Parathyroid adenoma (tissue), 2 donors: ENCODE data around the gene AGBL4.

Experiments used
- H2AFZ ChIP-seq: fragments of 300-600 bp; sonication (generic); one replicate; pipeline ENCODE4 v1.7.0; 2017; ENCODE audit warnings: antibody characterized with exemption, mild to moderate bottlenecking
- H3K27ac ChIP-seq: fragments of 300-600 bp; sonication (generic); one replicate; pipeline ENCODE4 v1.7.0; 2017
- H3K27me3 ChIP-seq: fragments of 300-600 bp; sonication (generic); one replicate; pipeline ENCODE4 v1.7.0; 2017; ENCODE audit warnings: low read length; ENCODE audit not compliant: control insufficient read depth, insufficient read depth
- H3K36me3 ChIP-seq: fragments of 300-600 bp; sonication (generic); one replicate; pipeline ENCODE4 v1.7.0; 2017; ENCODE audit warnings: low read length; ENCODE audit not compliant: control insufficient read depth, insufficient read depth
- H3K4me1 ChIP-seq: fragments of 300-600 bp; sonication (generic); one replicate; pipeline ENCODE4 v1.7.0; 2017; ENCODE audit warnings: control low read depth
- H3K4me2 ChIP-seq: fragments of 300-600 bp; sonication (generic); one replicate; pipeline ENCODE4 v1.7.0; 2017; ENCODE audit warnings: low read length
- H3K4me3 ChIP-seq: fragments of 300-600 bp; sonication (generic); one replicate; pipeline ENCODE4 v1.7.0; 2017; ENCODE audit warnings: low read depth, low read length
- H3K79me2 ChIP-seq: fragments of 300-600 bp; sonication (generic); one replicate; pipeline ENCODE4 v1.7.0; 2017; ENCODE audit warnings: control low read depth
- H3K9ac ChIP-seq: fragments of 300-600 bp; sonication (generic); one replicate; pipeline ENCODE4 v1.7.0; 2017; ENCODE audit warnings: mild to moderate bottlenecking
- H3K9me3 ChIP-seq: fragments of 300-600 bp; sonication (generic); one replicate; pipeline ENCODE4 v1.7.0; 2017; ENCODE audit warnings: low read length; ENCODE audit not compliant: control insufficient read depth
- CTCF ChIP-seq: fragments of 300-600 bp; sonication (generic); IDR thresholded peaks from one replicate; pipeline ENCODE4 v1.7.0; 2017; ENCODE audit warnings: antibody characterized with exemption, mild to moderate bottlenecking
- donor health status: primary hyperparathyroidism.

Gene AGBL4

GRCh38 chr1:48917070-48917454, 1106.7 kb downstream of the AGBL4 start:
- H3K27me3 ChIP-seq = no peaks in the 10 kb centered on the region
- peaks cover 2% of the 10 kb centered on the region for H3K4me1 ChIP-seq
- H3K79me2 ChIP-seq = no peaks in the 10 kb centered on the region
- H3K4me3 ChIP-seq = no peak overlapping the region
- H3K9ac ChIP-seq = no peak overlapping the region
- H3K9me3 ChIP-seq = no peaks in the 10 kb centered on the region
- TF ChIP-seq CTCF = no peak
- no peak overlapping the region for H2AFZ ChIP-seq
- H3K36me3 ChIP-seq = no peaks in the 10 kb centered on the region
- no peak overlapping the region for H3K4me2 ChIP-seq
- no peak overlapping the region for H3K27ac ChIP-seq

- H3K27ac ChIP-seq = peak overlapping the region; percentile 54
Measured at GRCh38 chr1:48916130-48917069, 1107.4 kb downstream of the AGBL4 start.

GRCh38 chr1:48908606-48909005, 1115.1 kb downstream of the AGBL4 start:
- Histone ChIP-seq H3K4me1 (no peaks in the 10 kb centered on the region), H3K79me2 (no peaks in the 10 kb centered on the region)
- TF ChIP-seq CTCF = no peak

More at GRCh38 chr1:48916130-48917069, 1107.4 kb downstream of the AGBL4 start:
- no peaks in the 10 kb centered on the region for H3K36me3 ChIP-seq
- H3K79me2 ChIP-seq = no peaks in the 10 kb centered on the region
- peak; percentile 28 for TF ChIP-seq CTCF
- no peak overlapping the region for H3K4me2 ChIP-seq
- H3K4me1 ChIP-seq = peaks cover 2% of the 10 kb centered on the region
- no peaks in the 10 kb centered on the region for H3K27me3 ChIP-seq
- no peak overlapping the region for H3K4me3 ChIP-seq
- H2AFZ ChIP-seq = peak overlapping the region; percentile 60
- H3K9ac ChIP-seq = no peak overlapping the region
- no peaks in the 10 kb centered on the region for H3K9me3 ChIP-seq

GRCh38 chr1:48906729-48907128, 1117.0 kb downstream of the AGBL4 start:
- Histone ChIP-seq H3K79me2 (no peaks in the 10 kb centered on the region), H3K9ac (no peak overlapping the region), H3K4me3 (no peak overlapping the region), H3K4me1 (no peaks in the 10 kb centered on the region), H3K4me2 (no peak overlapping the region), H3K27me3 (no peaks in the 10 kb centered on the region), H3K27ac (no peak overlapping the region), H3K36me3 (no peaks in the 10 kb centered on the region), H3K9me3 (no peaks in the 10 kb centered on the region), H2AFZ (no peak overlapping the region)
- TF ChIP-seq CTCF = no peak

More at GRCh38 chr1:48908606-48909005, 1115.1 kb downstream of the AGBL4 start:
- Histone ChIP-seq H3K36me3 (no peaks in the 10 kb centered on the region), H3K9me3 (no peaks in the 10 kb centered on the region), H3K4me3 (no peak overlapping the region), H2AFZ (no peak overlapping the region), H3K27me3 (no peaks in the 10 kb centered on the region), H3K4me2 (no peak overlapping the region), H3K27ac (no peak overlapping the region), H3K9ac (no peak overlapping the region)
